Keratinocyte (primary cell): ENCODE data around the gene FNIP2. TPM values are rescaled to one million over a fixed set of nuclear protein-coding genes. Genes with fewer than 3 reads are reported as not detected.
"Not testable (repeated sequence)": the region's sequence is repeated elsewhere in the genome, so short reads cannot be mapped to it uniquely, and the experiment has no call there.

Experiments used
- DNase-seq: peaks from one replicate; pipeline ENCODE4 v3.0.0-alpha.2; 2011; ENCODE audit warnings: low read depth, missing footprints, low spot score
- FAIRE-seq: peaks from 2 replicates; lab custom pipeline; 2011; peaks lifted over from hg19 to GRCh38; lab: Jason Lieb, UNC
- H2AFZ ChIP-seq: 2 replicates; pipeline ENCODE4 v1.6.0; 2012; ENCODE audit warnings: low read length, control low read depth, inconsistent platforms; ENCODE audit not compliant: control insufficient read depth
- H3K27ac ChIP-seq: 2 replicates; pipeline ENCODE4 v1.5.1; 2011; ENCODE audit warnings: low read length; ENCODE audit not compliant: control insufficient read depth, insufficient read depth
- H3K27me3 ChIP-seq: 3 replicates; pipeline ENCODE4 v1.6.0; 2011; ENCODE audit warnings: low read length; ENCODE audit not compliant: control insufficient read depth, insufficient read depth; ENCODE audit errors: extremely low read depth
- H3K36me3 ChIP-seq, 2 experiments: 2 replicates in 1 of 2; 3 replicates in 1 of 2; pipeline ENCODE4 v1.5.1; 2011; ENCODE audit warnings: low read length in 2 of 2, mild to moderate bottlenecking in 1 of 2; ENCODE audit not compliant: control insufficient read depth in 2 of 2, insufficient read depth in 2 of 2; ENCODE audit errors: extremely low read depth in 1 of 2
- H3K4me1 ChIP-seq: 3 replicates; pipeline ENCODE4 v1.5.1; 2011; ENCODE audit warnings: low read length; ENCODE audit not compliant: control insufficient read depth, insufficient read depth; ENCODE audit errors: extremely low read depth
- H3K4me2 ChIP-seq: 3 replicates; pipeline ENCODE4 v1.6.0; 2011; ENCODE audit warnings: low read depth, low read length; ENCODE audit not compliant: control insufficient read depth, insufficient read depth; ENCODE audit errors: extremely low read depth
- H3K4me3 ChIP-seq, 3 experiments: fragments of 200-600 bp in 1 of 3; sonication (generic) in 1 of 3; 2 replicates in 2 of 3; 3 replicates in 1 of 3; pipeline ENCODE4 v1.5.1; 2011 to 2016; ENCODE audit warnings: low read length in 3 of 3, mild to moderate bottlenecking in 3 of 3, control low read depth in 2 of 3, inconsistent platforms in 1 of 3, low read depth in 1 of 3, mixed read lengths in 1 of 3, mixed run types in 1 of 3, moderate library complexity in 1 of 3; ENCODE audit not compliant: control insufficient read depth in 2 of 3, insufficient read depth in 2 of 3; ENCODE audit errors: extremely low read depth in 1 of 3
- H3K79me2 ChIP-seq: 2 replicates; pipeline ENCODE4 v1.6.0; 2012; ENCODE audit warnings: low read length; ENCODE audit not compliant: control insufficient read depth, insufficient read depth
- H3K9ac ChIP-seq: 3 replicates; pipeline ENCODE4 v1.6.0; 2011; ENCODE audit warnings: low read length; ENCODE audit not compliant: control insufficient read depth, insufficient read depth; ENCODE audit errors: extremely low read depth
- H3K9me1 ChIP-seq: 3 replicates; pipeline ENCODE4 v1.6.0; 2011; ENCODE audit warnings: low read length; ENCODE audit not compliant: control insufficient read depth, insufficient read depth; ENCODE audit errors: extremely low read depth
- H3K9me3 ChIP-seq: 2 replicates; pipeline ENCODE4 v1.5.1; 2012; ENCODE audit warnings: low read depth, low read length; ENCODE audit not compliant: control insufficient read depth
- H4K20me1 ChIP-seq: 3 replicates; pipeline ENCODE4 v1.6.0; 2011; ENCODE audit warnings: low read length; ENCODE audit not compliant: control insufficient read depth, insufficient read depth; ENCODE audit errors: extremely low read depth
- CTCF ChIP-seq, 3 experiments: IDR thresholded peaks in 1 of 3; conservative IDR thresholded peaks in 1 of 3; optimal IDR thresholded peaks in 1 of 3; 2 replicates in 2 of 3; 3 replicates in 1 of 3; pipeline versions ENCODE3 to v1.5.1; 2011; ENCODE audit warnings: low read length in 3 of 3, mild to moderate bottlenecking in 3 of 3, moderate library complexity in 2 of 3, control low read depth in 1 of 3, inconsistent platforms in 1 of 3; ENCODE audit not compliant: insufficient read depth in 2 of 3; ENCODE audit errors: extremely low read depth in 1 of 3
- EZH2 ChIP-seq: IDR thresholded peaks from one replicate; pipeline ENCODE4 v1.6.1; 2012; ENCODE audit warnings: inconsistent platforms, mild to moderate bottlenecking, low read length, moderate library complexity
- dilution Hi-C: fragments of 300-500 bp; cut with MboI; formaldehyde crosslinking; loops from one replicate; pipeline ENCODE4 v1.7.0; 2020; ENCODE audit warnings: low sequenced_read_pairs; ENCODE audit not compliant: extremely low pct_ligation_motif_present
- polyA plus RNA-seq, 5 experiments: library from polyadenylated mRNA; depleted of rRNA in 3 of 5; stranded (reverse) in 3 of 5; stranded (forward) in 1 of 5; unstranded in 1 of 5; fragments of >200 nt; gene quantifications; 1 replicate in 1 of 5; 2 replicates in 3 of 5; 3 replicates in 1 of 5; pipeline versions ENCODE4 v1.2.1 to v1.2.3, GENCODE V29; 2011 to 2012; ENCODE audit warnings: missing spikeins in 2 of 5, low read depth in 1 of 5, low replicate concordance in 1 of 5

The FNIP2 gene
- polyA plus RNA-seq, 1 donor (not counting 4 experiments of a cell fraction or from before 2014, with no cell fraction given) = 6.2 TPM

GRCh38 chr4:158807691-158808090 lies 38.9 kb downstream of the FNIP2 start:
- FAIRE-seq (no peak), DNase-seq (no peak)
- Histone ChIP-seq H3K4me2 (no peak overlapping the region), H3K27ac (no peak overlapping the region), H3K9ac (no peak overlapping the region), H3K27me3 (no peaks in the 10 kb centered on the region), H3K36me3 (no peaks in the 10 kb centered on the region), H3K79me2 (peaks cover 3% of the 10 kb centered on the region), H3K9me3 (no peaks in the 10 kb centered on the region), H2AFZ (no peak overlapping the region), H3K4me1 (peaks cover 41% of the 10 kb centered on the region), H3K4me3 (no peak overlapping the region), H4K20me1 (no peaks in the 10 kb centered on the region), H3K9me1 (no peaks in the 10 kb centered on the region)
- no peak for TF ChIP-seq EZH2
- TF ChIP-seq CTCF (optimal IDR thresholded peaks at IDR 0.05 in 1 of 3, IDR thresholded peaks at IDR 0.05 in 1 of 3, conservative IDR thresholded peaks at IDR 0.05 in 1 of 3; ENCODE audit: extremely low read depth in 1 of 3, insufficient read depth in 2 of 3, low read length in 3 of 3) = no peak
- dilution Hi-C loops = no loop called here

GRCh38 chr4:158808399-158808798 lies 39.6 kb downstream of the FNIP2 start:
- Histone ChIP-seq H3K9me3 (no peaks in the 10 kb centered on the region), H3K9me1 (no peaks in the 10 kb centered on the region), H3K9ac (no peak overlapping the region), H3K27ac (no peak overlapping the region), H3K27me3 (no peaks in the 10 kb centered on the region), H4K20me1 (no peaks in the 10 kb centered on the region), H3K4me2 (no peak overlapping the region), H3K4me3 (no peak overlapping the region), H3K36me3 (no peaks in the 10 kb centered on the region), H3K79me2 (peaks cover 6% of the 10 kb centered on the region), H3K4me1 (peaks cover 41% of the 10 kb centered on the region), H2AFZ (no peak overlapping the region)
- DNase-seq (no peak), FAIRE-seq (no peak)
- TF ChIP-seq CTCF (optimal IDR thresholded peaks at IDR 0.05 in 1 of 3, IDR thresholded peaks at IDR 0.05 in 1 of 3, conservative IDR thresholded peaks at IDR 0.05 in 1 of 3; ENCODE audit: extremely low read depth in 1 of 3, insufficient read depth in 2 of 3, low read length in 3 of 3) (no peak), EZH2 (no peak)
- dilution Hi-C loops = no loop called here

GRCh38 chr4:158809208-158809607 lies 40.4 kb downstream of the FNIP2 start:
- peaks cover 41% of the 10 kb centered on the region for H3K4me1 ChIP-seq
- H2AFZ ChIP-seq, H3K4me3 ChIP-seq, H3K9me1 ChIP-seq, FAIRE-seq, DNase-seq, H3K27ac ChIP-seq, H3K9me3 ChIP-seq, dilution Hi-C loops, H3K4me2 ChIP-seq, H3K27me3 ChIP-seq, H3K36me3 ChIP-seq, H3K9ac ChIP-seq, H3K79me2 ChIP-seq, H4K20me1 ChIP-seq: not testable (repeated sequence)
